Body of pancreas (tissue), 4 donors: Measurements from ENCODE around the gene TNRC6B. TPM values are rescaled to one million over a fixed set of nuclear protein-coding genes. Genes with fewer than 3 reads are reported as not detected.

Experiments used
- ATAC-seq: fragments of 150-250 bp; one replicate; pipeline ENCODE4 v1.9.1; 2016
- DNase-seq, 4 donors: peaks; one replicate each; pipeline ENCODE4 v3.0.0-alpha.2; 2019
- H3K27ac ChIP-seq, 4 donors: fragments of 200-600 bp; sonication (generic); 1 replicate in 3 of 4; 2 replicates in 1 of 4; pipeline versions ENCODE4 v1.5.1 to v1.6.1; 2016 to 2019; ENCODE audit warnings: mild to moderate bottlenecking in 1 of 4, mixed read lengths in 1 of 4, moderate library complexity in 1 of 4
- H3K27me3 ChIP-seq, 2 donors: fragments of 200-600 bp; sonication (generic); one replicate each; pipeline ENCODE4 v1.6.0; 2016; ENCODE audit warnings: mild to moderate bottlenecking in 1 of 2
- H3K36me3 ChIP-seq, 2 donors: fragments of 200-600 bp; sonication (generic); replicated peaks in 1 of 2; 2 replicates each; pipeline ENCODE4 v1.5.1; 2016; ENCODE audit warnings: low read depth in 2 of 2; ENCODE audit not compliant: insufficient read depth in 1 of 2
- H3K4me1 ChIP-seq: fragments of 200-600 bp; sonication (generic); one replicate; pipeline ENCODE4 v1.6.0; 2016
- H3K4me3 ChIP-seq, 2 donors: fragments of 200-600 bp; sonication (generic); 1 replicate in 1 of 2; 2 replicates in 1 of 2; pipeline ENCODE4 v1.5.1; 2016 to 2019
- H3K9me3 ChIP-seq, 3 donors: fragments of 200-600 bp; sonication (generic); 1 replicate in 2 of 3; 2 replicates in 1 of 3; pipeline ENCODE4 v1.5.1; 2016
- POLR2A ChIP-seq, 3 donors: fragments of 450-650 bp; IDR thresholded peaks; one replicate each; pipeline ENCODE4 v1.6.1; 2016; ENCODE audit warnings: antibody characterized with exemption in 3 of 3, mild to moderate bottlenecking in 2 of 3
- WGBS, 2 donors: methylation state at CpG; one replicate each; pipeline ENCODE4 v1.1.5; 2017; 5-methylcytosine and 5-hydroxymethylcytosine counted together
- intact Hi-C: fragments of 100-400 bp; cut with DNase I; formaldehyde crosslinking; loops from one replicate; pipeline ENCODE4 v1.15.1; 2023
- total RNA-seq, 2 donors: library from RNA; depleted of rRNA; stranded (reverse); fragments of >200 nt; gene quantifications; one replicate each; pipeline ENCODE4 v1.1.0, GENCODE V29; 2016
- TF ChIP-seq, protein P1 (sequence below), 7 experiments: fragments of 450-650 bp in 4 of 7; fragments of 200-600 bp in 3 of 7; sonication (generic) in 3 of 7; IDR thresholded peaks; one replicate each; pipeline ENCODE4 v1.5.1; 2016 to 2019; ENCODE audit warnings: antibody characterized with exemption in 7 of 7

TNRC6B gene
- total RNA-seq, 2 donors from 2014 or later, result 25.2 to 39.9 TPM

DNA sequence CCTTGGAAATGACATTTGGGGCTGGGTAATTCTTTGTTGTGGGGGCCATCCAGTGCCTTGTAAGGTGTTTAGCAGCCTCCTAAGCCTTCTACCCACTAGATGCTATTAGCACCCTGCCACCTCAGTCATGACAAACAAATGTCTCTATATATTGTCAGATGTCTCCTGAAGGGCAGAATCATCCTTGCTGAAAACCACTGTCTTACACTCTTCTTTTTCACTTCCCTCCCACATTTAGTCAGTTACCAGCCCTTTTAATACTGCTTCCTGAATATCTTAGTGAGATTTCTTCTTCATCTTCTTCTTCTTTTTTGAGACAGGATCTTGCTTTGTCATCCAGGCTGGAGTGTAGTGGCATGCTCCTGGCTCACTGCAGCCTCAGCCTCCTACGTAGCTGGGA lies 33.1 kb downstream of the TNRC6B start:
- 82 to 90% methylated on average over 1 of the region's 1 CpG for WGBS, 2 donors
- Histone ChIP-seq H3K4me3 (no peak overlapping the region), H3K36me3 (no peaks in the 10 kb centered on the region), H3K27me3 (no peaks in the 10 kb centered on the region), H3K9me3 (no peaks in the 10 kb centered on the region), H3K27ac (peak overlapping the region in 1 of 4 donors; percentile 12), H3K4me1 (no peaks in the 10 kb centered on the region)
- DNase-seq, result no peak
- intact Hi-C loops, result no loop called here
- ATAC-seq, result no peak
- no peak for TF ChIP-seq POLR2A (IDR thresholded peaks at IDR 0.05)
- TF ChIP-seq, protein P1, sequence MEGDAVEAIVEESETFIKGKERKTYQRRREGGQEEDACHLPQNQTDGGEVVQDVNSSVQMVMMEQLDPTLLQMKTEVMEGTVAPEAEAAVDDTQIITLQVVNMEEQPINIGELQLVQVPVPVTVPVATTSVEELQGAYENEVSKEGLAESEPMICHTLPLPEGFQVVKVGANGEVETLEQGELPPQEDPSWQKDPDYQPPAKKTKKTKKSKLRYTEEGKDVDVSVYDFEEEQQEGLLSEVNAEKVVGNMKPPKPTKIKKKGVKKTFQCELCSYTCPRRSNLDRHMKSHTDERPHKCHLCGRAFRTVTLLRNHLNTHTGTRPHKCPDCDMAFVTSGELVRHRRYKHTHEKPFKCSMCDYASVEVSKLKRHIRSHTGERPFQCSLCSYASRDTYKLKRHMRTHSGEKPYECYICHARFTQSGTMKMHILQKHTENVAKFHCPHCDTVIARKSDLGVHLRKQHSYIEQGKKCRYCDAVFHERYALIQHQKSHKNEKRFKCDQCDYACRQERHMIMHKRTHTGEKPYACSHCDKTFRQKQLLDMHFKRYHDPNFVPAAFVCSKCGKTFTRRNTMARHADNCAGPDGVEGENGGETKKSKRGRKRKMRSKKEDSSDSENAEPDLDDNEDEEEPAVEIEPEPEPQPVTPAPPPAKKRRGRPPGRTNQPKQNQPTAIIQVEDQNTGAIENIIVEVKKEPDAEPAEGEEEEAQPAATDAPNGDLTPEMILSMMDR (IDR thresholded peaks at IDR 0.05), result no peak

DNA sequence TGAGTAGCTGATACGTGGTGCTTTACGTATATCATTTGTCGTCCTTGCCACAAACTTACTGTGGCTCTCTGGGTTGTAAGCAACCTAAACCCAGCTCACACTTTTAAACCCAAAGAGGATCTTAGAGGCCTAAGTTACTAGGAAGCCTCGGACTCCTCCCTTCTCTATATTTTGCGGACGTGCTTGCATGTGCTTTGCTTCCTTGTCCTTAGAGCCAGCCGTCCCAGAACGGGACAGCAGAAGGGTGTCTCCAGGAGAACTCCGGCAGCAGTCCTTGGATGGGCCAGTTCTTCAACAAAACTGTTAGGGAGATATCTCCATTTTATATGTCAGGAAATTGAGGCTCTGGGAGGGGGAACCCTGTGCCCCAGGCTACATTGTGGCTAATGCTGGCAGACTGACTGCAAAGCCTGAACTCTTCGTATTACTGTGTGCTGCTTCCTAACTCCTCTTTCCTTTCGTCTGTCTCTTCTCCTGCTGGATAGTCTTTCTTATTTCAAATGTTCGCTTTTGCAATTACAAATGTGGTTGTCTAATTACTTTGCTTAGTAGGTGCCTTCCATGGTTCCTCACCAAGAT lies 33.8 kb downstream of the TNRC6B start:
- Histone ChIP-seq H3K36me3 (no peaks in the 10 kb centered on the region), H3K9me3 (no peaks in the 10 kb centered on the region), H3K27me3 (no peaks in the 10 kb centered on the region), H3K27ac (peak overlapping the region in 1 of 4 donors; percentile 12), H3K4me1 (no peaks in the 10 kb centered on the region), H3K4me3 (no peak overlapping the region)
- ATAC-seq (no peak), DNase-seq (no peak)
- 76 to 77% methylated on average over 12 of the region's 12 CpGs for WGBS, 2 donors
- TF ChIP-seq, protein P1 (IDR thresholded peaks at IDR 0.05), result no peak
- no peak for TF ChIP-seq POLR2A (IDR thresholded peaks at IDR 0.05)
- intact Hi-C loops, result no loop called here

- Histone ChIP-seq H3K36me3 (no peaks in the 10 kb centered on the region), H3K9me3 (no peaks in the 10 kb centered on the region), H3K27me3 (no peaks in the 10 kb centered on the region), H3K4me3 (no peak overlapping the region), H3K4me1 (no peaks in the 10 kb centered on the region), H3K27ac (no peak overlapping the region)
- ATAC-seq (no peak), DNase-seq (peak in 1 of 4 donors; percentile 10)
- 6 to 28% methylated on average over 2 of the region's 2 CpGs for WGBS, 2 donors
- intact Hi-C loops, result no loop called here
- no peak for TF ChIP-seq POLR2A (IDR thresholded peaks at IDR 0.05)
- TF ChIP-seq, protein P1 (IDR thresholded peaks at IDR 0.05), result no peak
Measured at GRCh38 chr22:40212121-40212520, 34.4 kb downstream of the TNRC6B start.

DNA sequence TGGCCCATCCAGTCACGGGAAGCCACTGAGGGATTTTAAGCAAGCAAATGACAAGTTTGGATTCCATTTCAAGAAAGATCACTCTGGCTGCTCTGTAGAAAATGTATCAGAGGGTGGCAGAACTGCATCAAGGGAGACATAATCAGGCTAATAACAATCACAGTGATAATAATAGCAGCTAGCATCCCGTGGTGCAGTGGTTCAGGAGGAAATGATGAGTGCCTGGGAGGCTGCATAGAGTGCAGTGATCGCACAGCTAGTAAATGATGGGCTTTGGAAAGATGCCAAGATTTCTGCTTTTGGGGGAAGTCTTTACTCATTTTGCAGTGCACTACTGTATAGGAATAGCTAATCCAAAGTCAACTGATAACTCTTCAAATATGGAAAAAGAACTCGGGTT lies 35.8 kb downstream of the TNRC6B start:
- H3K9me3 ChIP-seq, result no peaks in the 10 kb centered on the region
- DNase-seq (no peak), ATAC-seq (no peak)
- H3K36me3 ChIP-seq, result no peaks in the 10 kb centered on the region
- no peak for TF ChIP-seq POLR2A (IDR thresholded peaks at IDR 0.05)
- WGBS, 2 donors, result 48 to 52% methylated on average over 4 of the region's 4 CpGs
- no peaks in the 10 kb centered on the region for H3K27me3 ChIP-seq
- H3K4me3 ChIP-seq, result no peak overlapping the region
- H3K27ac ChIP-seq, result no peak overlapping the region
- intact Hi-C loops, result no loop called here
- peaks cover 2% of the 10 kb centered on the region for H3K4me1 ChIP-seq

DNA sequence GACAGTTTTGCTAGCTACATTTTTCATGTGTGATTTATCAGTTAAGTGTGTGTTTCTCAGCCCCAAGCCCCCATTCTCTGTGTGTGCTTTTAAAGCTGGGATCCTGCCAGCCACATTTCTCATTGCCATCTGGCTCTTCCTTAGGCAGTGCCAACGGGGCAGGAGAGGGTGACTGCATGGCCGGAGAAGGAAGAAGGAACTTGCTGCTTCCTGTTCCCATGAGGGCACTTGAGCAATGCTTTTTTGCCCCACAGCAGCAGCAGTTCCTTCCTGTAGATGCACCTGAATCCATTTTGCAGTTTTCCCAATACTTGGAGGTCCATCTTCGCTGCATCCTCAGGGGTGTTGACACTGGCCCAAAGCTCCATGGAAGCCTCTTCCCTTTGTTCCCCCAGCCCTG lies 37.5 kb downstream of the TNRC6B start:
- H3K4me3 ChIP-seq, result no peak overlapping the region
- no peak for ATAC-seq
- H3K36me3 ChIP-seq, result no peaks in the 10 kb centered on the region
- intact Hi-C loops, result no loop called here
- H3K27ac ChIP-seq, result peak overlapping the region in 1 of 4 donors; percentile 12
- peak in 3 of 4 donors; percentile 41 to 50 (median 45) for DNase-seq
- H3K4me1 ChIP-seq, result peaks cover 17% of the 10 kb centered on the region
- no peaks in the 10 kb centered on the region for H3K9me3 ChIP-seq
- H3K27me3 ChIP-seq, result no peaks in the 10 kb centered on the region
- WGBS, 2 donors, result 52 to 53% methylated on average over 3 of the region's 3 CpGs
- TF ChIP-seq POLR2A (IDR thresholded peaks at IDR 0.05), result no peak
- TF ChIP-seq, protein P1 (IDR thresholded peaks at IDR 0.05), result no peak
